Gastrocnemius medialis (tissue), 4 donors: ENCODE results near the gene AKAP13. TPM values are rescaled to one million over a fixed set of nuclear protein-coding genes. Genes with fewer than 3 reads are reported as not detected.

Experiments
- ATAC-seq, 2 donors: fragments of 150-250 bp; one replicate each; pipeline ENCODE4 v1.9.1; 2016
- DNase-seq, 2 donors: peaks; one replicate each; pipeline ENCODE4 v3.0.0-alpha.2; 2019
- H3K27ac ChIP-seq, 4 donors: fragments of 200-600 bp; sonication (generic); 1 replicate in 1 of 4; 2 replicates in 3 of 4; pipeline ENCODE4 v1.5.1; 2016 to 2018; ENCODE audit warnings: mild to moderate bottlenecking in 2 of 4, moderate library complexity in 1 of 4
- H3K27me3 ChIP-seq, 3 donors: fragments of 200-600 bp; sonication (generic) in 2 of 3; 1 replicate in 1 of 3; 2 replicates in 2 of 3; pipeline versions ENCODE4 v1.5.1 to v1.6.0; 2016 to 2019; ENCODE audit warnings: mild to moderate bottlenecking in 1 of 3, moderate library complexity in 1 of 3
- H3K36me3 ChIP-seq, 2 donors: fragments of 200-600 bp; sonication (generic) in 1 of 2; one replicate each; pipeline ENCODE4 v1.5.1; 2017 to 2018
- H3K4me1 ChIP-seq, 2 donors: fragments of 200-600 bp; sonication (generic) in 1 of 2; one replicate each; pipeline ENCODE4 v1.5.1; 2016 to 2017; ENCODE audit warnings: mild to moderate bottlenecking in 2 of 2
- H3K4me3 ChIP-seq, 4 donors: fragments of 200-600 bp; sonication (generic) in 3 of 4; 1 replicate in 1 of 4; 2 replicates in 3 of 4; pipeline ENCODE4 v1.5.1; 2016 to 2019; ENCODE audit warnings: mild to moderate bottlenecking in 2 of 4
- H3K9me3 ChIP-seq, 3 donors: fragments of 200-600 bp; sonication (generic) in 2 of 3; 1 replicate in 1 of 3; 2 replicates in 2 of 3; pipeline ENCODE4 v1.5.1; 2016 to 2019
- CTCF ChIP-seq, 5 experiments: fragments of 450-650 bp in 3 of 5; fragments of 200-600 bp in 2 of 5; sonication (generic) in 2 of 5; IDR thresholded peaks in 4 of 5; conservative IDR thresholded peaks in 1 of 5; 1 replicate in 4 of 5; 2 replicates in 1 of 5; pipeline ENCODE4 v1.5.1; 2016 to 2019; ENCODE audit warnings: antibody characterized with exemption in 5 of 5, mild to moderate bottlenecking in 3 of 5, moderate library complexity in 3 of 5
- POLR2A ChIP-seq, 2 donors: fragments of 450-650 bp; IDR thresholded peaks; one replicate each; pipeline ENCODE4 v1.6.1; 2017; ENCODE audit warnings: antibody characterized with exemption in 2 of 2, mild to moderate bottlenecking in 2 of 2, moderate library complexity in 2 of 2
- in situ Hi-C, 4 donors: fragments of 200-750 bp; cut with MboI; loops; one replicate each; pipeline versions ENCODE4 v1.15.0 to v1.8.0; 2017; ENCODE audit warnings: low sequenced_read_pairs in 4 of 4
- intact Hi-C: fragments of 100-400 bp; cut with DNase I; formaldehyde crosslinking; loops from one replicate; pipeline ENCODE4 v1.15.1; 2023; ENCODE audit warnings: low total_unique reads
- total RNA-seq, 4 donors: library from RNA; depleted of rRNA; stranded (reverse); fragments of >200 nt; gene quantifications; one replicate each; pipeline versions ENCODE4 v1.1.0 to v1.2.3, GENCODE V29; 2016

Gene AKAP13
- total RNA-seq, 4 donors from 2014 or later: 127 to 481 (median 172) TPM

DNA sequence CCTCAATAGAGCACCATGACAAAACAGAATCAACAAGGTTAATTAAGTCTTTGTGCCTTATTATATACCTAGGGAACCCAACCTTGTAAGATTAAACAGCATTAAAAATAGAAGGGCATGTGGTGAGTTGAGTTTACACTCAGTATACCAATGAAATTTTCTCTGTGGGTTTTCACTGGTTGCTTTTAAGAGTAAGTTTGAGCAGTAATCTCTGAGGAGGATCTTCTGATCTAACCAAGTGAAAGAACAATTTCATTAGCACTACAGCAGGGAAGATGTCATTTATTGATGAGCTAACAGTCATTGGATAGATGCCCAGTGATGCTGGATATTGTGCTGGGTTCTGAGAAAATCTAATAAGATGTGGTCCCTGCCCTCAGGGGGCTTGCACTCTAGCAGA, 26.9 kb upstream of the AKAP13 start:
- no peak overlapping the region for H3K4me3 ChIP-seq

GRCh38 chr15:85354461-85354860, 25.9 kb upstream of the AKAP13 start:
- Histone ChIP-seq H3K9me3 (no peaks in the 10 kb centered on the region), H3K27ac (no peak overlapping the region), H3K4me1 (peaks cover 8% of the 10 kb centered on the region in 2 donors), H3K36me3 (no peaks in the 10 kb centered on the region), H3K27me3 (peaks cover 0 to 3% (median 0%) of the 10 kb centered on the region in 3 donors), H3K4me3 (no peak overlapping the region)
- TF ChIP-seq CTCF (IDR thresholded peaks at IDR 0.05 in 4 of 5, conservative IDR thresholded peaks at IDR 0.05 in 1 of 5) (no peak), POLR2A (IDR thresholded peaks at IDR 0.05) (no peak)
- no peak for ATAC-seq
- DNase-seq: no peak
- in situ Hi-C loops: no loop called here
- intact Hi-C loops: no loop called here

More for the DNA sequence above, 26.9 kb upstream of the AKAP13 start:
- DNase-seq: no peak
- Histone ChIP-seq H3K9me3 (no peaks in the 10 kb centered on the region), H3K27me3 (peaks cover 0 to 3% (median 0%) of the 10 kb centered on the region in 3 donors), H3K36me3 (no peaks in the 10 kb centered on the region), H3K4me1 (peaks cover 8% of the 10 kb centered on the region in 2 donors), H3K27ac (no peak overlapping the region)
- in situ Hi-C loops (no loop called here), intact Hi-C loops (no loop called here)
- TF ChIP-seq POLR2A (IDR thresholded peaks at IDR 0.05) (no peak), CTCF (IDR thresholded peaks at IDR 0.05 in 4 of 5, conservative IDR thresholded peaks at IDR 0.05 in 1 of 5) (no peak)
- ATAC-seq: no peak

- Histone ChIP-seq H3K4me1 (peaks cover 8% of the 10 kb centered on the region in 2 donors), H3K9me3 (no peaks in the 10 kb centered on the region), H3K27me3 (peaks cover 0 to 3% (median 0%) of the 10 kb centered on the region in 3 donors), H3K27ac (no peak overlapping the region), H3K36me3 (no peaks in the 10 kb centered on the region), H3K4me3 (no peak overlapping the region)
- no peak for DNase-seq
- intact Hi-C loops: no loop called here
- TF ChIP-seq CTCF (IDR thresholded peaks at IDR 0.05 in 4 of 5, conservative IDR thresholded peaks at IDR 0.05 in 1 of 5) (no peak), POLR2A (IDR thresholded peaks at IDR 0.05) (no peak)
- in situ Hi-C loops: no loop called here
- ATAC-seq: no peak
Measured at GRCh38 chr15:85354948-85355347, 25.5 kb upstream of the AKAP13 start.

- intact Hi-C loops: no loop called here
- H3K27ac ChIP-seq: no peak overlapping the region
- in situ Hi-C loops: no loop called here
Measured at GRCh38 chr15:85356276-85356675, 24.1 kb upstream of the AKAP13 start.

More at GRCh38 chr15:85356276-85356675, 24.1 kb upstream of the AKAP13 start:
- Histone ChIP-seq H3K4me1 (peaks cover 8% of the 10 kb centered on the region in 2 donors), H3K9me3 (no peaks in the 10 kb centered on the region), H3K27me3 (peaks cover 0 to 3% (median 0%) of the 10 kb centered on the region in 3 donors), H3K4me3 (no peak overlapping the region), H3K36me3 (no peaks in the 10 kb centered on the region)
- no peak for DNase-seq
- ATAC-seq: no peak
- TF ChIP-seq POLR2A (IDR thresholded peaks at IDR 0.05): no peak
- no peak for TF ChIP-seq CTCF (IDR thresholded peaks at IDR 0.05 in 4 of 5, conservative IDR thresholded peaks at IDR 0.05 in 1 of 5)
